ENCODE results near the gene CAPN11.

The CAPN11 gene

GRCh38 chr6:44203955-44204354 lies 45.3 kb downstream of the CAPN11 start:
- TF ChIP-seq CTCF (IDR thresholded peaks at IDR 0.05; ENCODE audit: low read depth, low read length, missing control alignments): no peak
- DNase-seq (ENCODE audit: extremely low read depth, low read depth): no peak
- no peak overlapping the region for H3K4me3 ChIP-seq (replicated peaks; ENCODE audit: low read depth, low read length)

DNA sequence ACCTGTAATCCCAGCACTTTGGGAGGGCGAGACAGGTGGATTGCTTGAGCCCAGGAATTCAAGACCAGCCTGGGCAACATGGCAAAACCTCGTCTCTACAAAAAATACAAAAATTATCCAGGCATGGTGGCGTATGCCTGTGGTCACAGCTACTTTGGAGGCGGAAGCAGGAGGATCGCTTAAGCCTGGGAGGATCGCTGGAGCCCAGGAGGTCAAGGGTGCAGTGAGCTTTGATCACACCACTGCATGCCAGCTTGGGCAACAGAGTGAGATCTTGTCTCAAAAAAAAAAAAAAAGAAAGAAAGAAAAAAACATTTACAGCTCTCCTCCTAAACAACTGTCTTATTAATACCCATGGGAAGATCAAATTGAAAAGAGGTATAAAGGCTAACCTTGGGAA lies 49.3 kb downstream of the CAPN11 start:
- no peak overlapping the region for H3K4me3 ChIP-seq (replicated peaks; ENCODE audit: low read depth, low read length)
- TF ChIP-seq CTCF (IDR thresholded peaks at IDR 0.05; ENCODE audit: low read depth, low read length, missing control alignments): no peak
- no peak for DNase-seq (ENCODE audit: extremely low read depth, low read depth)

DNA sequence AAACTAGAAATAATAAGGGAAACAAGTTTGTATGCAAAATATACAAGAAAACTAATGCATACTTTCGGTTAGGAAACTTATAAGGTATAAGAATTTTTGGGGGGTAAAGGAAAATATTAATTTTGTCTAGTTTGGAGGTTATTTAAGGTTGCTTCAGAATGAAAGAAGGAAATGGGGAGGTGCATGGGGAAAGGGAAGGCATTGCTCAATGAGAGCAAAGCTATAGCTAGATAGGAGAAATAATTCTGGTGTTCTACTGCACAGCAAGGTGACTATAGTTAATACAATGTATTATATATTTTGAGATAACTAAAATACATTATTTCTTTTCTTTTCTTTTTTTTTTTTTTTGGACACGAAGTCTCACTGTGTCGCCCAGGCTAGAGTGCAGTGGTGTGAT lies 52.7 kb downstream of the CAPN11 start:
- no peak for DNase-seq (ENCODE audit: extremely low read depth, low read depth)
- no peak for TF ChIP-seq CTCF (IDR thresholded peaks at IDR 0.05; ENCODE audit: low read depth, low read length, missing control alignments)
- H3K4me3 ChIP-seq (replicated peaks; ENCODE audit: low read depth, low read length): no peak overlapping the region

GRCh38 chr6:44214307-44214706 lies 55.7 kb downstream of the CAPN11 start:
- TF ChIP-seq CTCF (IDR thresholded peaks at IDR 0.05; ENCODE audit: low read depth, low read length, missing control alignments): no peak
- H3K4me3 ChIP-seq (replicated peaks; ENCODE audit: low read depth, low read length): no peak overlapping the region
- no peak for DNase-seq (ENCODE audit: extremely low read depth, low read depth)

DNA sequence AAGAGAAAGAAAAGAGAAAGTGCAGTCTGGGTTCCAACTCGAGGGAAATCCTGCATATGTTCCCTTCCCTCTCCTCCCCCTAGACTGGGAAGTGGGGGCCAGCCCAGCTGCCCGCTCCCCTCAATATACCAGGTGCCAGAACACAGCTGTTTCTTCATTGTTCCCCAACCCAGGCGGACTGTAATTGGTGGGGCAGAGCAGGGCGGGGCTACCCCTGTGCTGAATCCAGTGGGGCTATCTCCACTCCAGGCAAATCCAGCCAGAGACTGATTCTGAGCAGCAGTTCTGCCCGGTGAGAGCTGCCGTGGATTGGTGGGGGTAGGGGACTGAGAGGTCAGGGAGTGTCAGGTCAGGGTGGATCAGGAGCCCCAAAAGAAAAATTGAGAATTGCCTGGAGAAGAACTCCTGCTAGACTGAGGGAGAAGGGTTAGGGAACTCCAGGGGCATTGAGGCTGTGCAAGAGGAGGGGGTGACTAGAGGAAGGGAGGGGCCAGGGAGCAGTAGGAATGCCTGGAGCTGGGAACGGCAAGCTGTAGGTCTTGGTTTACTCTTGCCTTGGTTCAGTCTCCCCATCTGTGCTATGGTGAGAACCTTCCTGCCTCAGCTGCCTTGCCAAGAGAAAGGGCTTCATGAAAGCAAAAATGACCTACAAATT lies 58.2 kb downstream of the CAPN11 start, which contains the start of gene MYMX:
Gene MYMX (plus strand): TSS at position 250 of the 655 bp plus-strand sequence. CDS start 546 bp downstream, outside the sequence.
- DNase-seq (ENCODE audit: extremely low read depth, low read depth): no peak

GRCh38 chr6:44217332-44218143 lies 58.9 kb downstream of the CAPN11 start:
- no peak for DNase-seq (ENCODE audit: extremely low read depth, low read depth)
- TF ChIP-seq CTCF (IDR thresholded peaks at IDR 0.05; ENCODE audit: low read depth, low read length, missing control alignments): no peak
- no peak overlapping the region for H3K4me3 ChIP-seq (replicated peaks; ENCODE audit: low read depth, low read length)

More for the DNA sequence above, 58.2 kb downstream of the CAPN11 start, which contains the start of gene MYMX:
- no peak for TF ChIP-seq CTCF (IDR thresholded peaks at IDR 0.05; ENCODE audit: low read depth, low read length, missing control alignments)
- H3K4me3 ChIP-seq (replicated peaks; ENCODE audit: low read depth, low read length): no peak within 1 kb of the TSS
